Neuronal stem cell (in vitro differentiated cells): ENCODE data around the gene PARD3B.

Experiments used
- DNase-seq: peaks from one replicate; pipeline ENCODE4 v3.0.0-alpha.2; 2013; ENCODE audit warnings: low spot score
- H2AFZ ChIP-seq: one replicate; pipeline ENCODE4 v1.6.1; 2013; ENCODE audit warnings: mild to moderate bottlenecking, low read length, inconsistent platforms
- H2AK5ac ChIP-seq: 2 replicates; pipeline ENCODE4 v1.6.1; 2013; ENCODE audit warnings: low read depth, mild to moderate bottlenecking, inconsistent platforms, low read length, moderate library complexity, mixed read lengths
- H2BK120ac ChIP-seq: 2 replicates; pipeline ENCODE4 v1.6.1; 2013; ENCODE audit warnings: low read depth, mild to moderate bottlenecking, inconsistent platforms, low read length, moderate library complexity, mixed read lengths
- H2BK12ac ChIP-seq: one replicate; pipeline ENCODE4 v1.6.1; 2013; ENCODE audit warnings: low read length, inconsistent platforms
- H2BK15ac ChIP-seq: 2 replicates; pipeline ENCODE4 v1.6.1; 2013; ENCODE audit warnings: mild to moderate bottlenecking, low read length, inconsistent platforms, mixed read lengths
- H2BK5ac ChIP-seq: one replicate; pipeline ENCODE4 v1.6.1; 2013; ENCODE audit warnings: inconsistent platforms, mild to moderate bottlenecking, low read length, moderate library complexity
- H3K14ac ChIP-seq: one replicate; pipeline ENCODE4 v1.6.1; 2013; ENCODE audit warnings: low read length, inconsistent platforms
- H3K18ac ChIP-seq: 2 replicates; pipeline ENCODE4 v1.6.1; 2013; ENCODE audit warnings: low read length, inconsistent platforms
- H3K23ac ChIP-seq: 2 replicates; pipeline ENCODE4 v1.6.1; 2013; ENCODE audit warnings: low read depth, mild to moderate bottlenecking, mixed read lengths, low read length, inconsistent platforms; ENCODE audit not compliant: poor library complexity
- H3K27ac ChIP-seq: replicated peaks from 3 replicates; pipeline ENCODE4 v1.5.1; 2013; ENCODE audit warnings: low read length, inconsistent platforms
- H3K27me3 ChIP-seq, 3 experiments: 2 replicates each; pipeline ENCODE4 v1.6.1; 2013; ENCODE audit warnings: low read length in 3 of 3, mild to moderate bottlenecking in 2 of 3, inconsistent platforms in 1 of 3, low read depth in 1 of 3, mixed read lengths in 1 of 3, moderate library complexity in 1 of 3; ENCODE audit not compliant: control insufficient read depth in 3 of 3, insufficient read depth in 3 of 3
- H3K36me3 ChIP-seq, 2 donors: replicated peaks in 1 of 2; 2 replicates each; pipeline ENCODE4 v1.6.1; 2013; ENCODE audit warnings: low read length in 2 of 2; ENCODE audit not compliant: control insufficient read depth in 2 of 2, insufficient read depth in 2 of 2
- H3K4ac ChIP-seq: 2 replicates; pipeline ENCODE4 v1.6.1; 2013; ENCODE audit warnings: inconsistent platforms, mild to moderate bottlenecking, low read length, moderate library complexity
- H3K4me1 ChIP-seq, 2 donors: 1 replicate in 1 of 2; 2 replicates in 1 of 2; pipeline ENCODE4 v1.6.1; 2013; ENCODE audit warnings: low read length in 2 of 2, low read depth in 1 of 2; ENCODE audit not compliant: control insufficient read depth in 2 of 2, insufficient read depth in 1 of 2
- H3K4me2 ChIP-seq: one replicate; pipeline ENCODE4 v1.6.1; 2013; ENCODE audit warnings: mild to moderate bottlenecking, low read length, inconsistent platforms; ENCODE audit not compliant: insufficient read depth, poor library complexity, severe bottlenecking
- H3K4me3 ChIP-seq, 2 donors: 2 replicates each; pipeline ENCODE4 v1.5.1; 2013; ENCODE audit warnings: low read length in 2 of 2, mild to moderate bottlenecking in 2 of 2, inconsistent platforms in 1 of 2, moderate library complexity in 1 of 2
- H3K79me1 ChIP-seq: one replicate; pipeline ENCODE4 v1.6.1; 2013; ENCODE audit warnings: low read depth, mild to moderate bottlenecking, inconsistent platforms, low read length, moderate library complexity
- H3K9ac ChIP-seq: one replicate; pipeline ENCODE4 v1.6.1; 2013; ENCODE audit warnings: mild to moderate bottlenecking, low read depth, low read length, inconsistent platforms; ENCODE audit not compliant: poor library complexity
- H3K9me3 ChIP-seq, 2 donors: replicated peaks in 1 of 2; 2 replicates each; pipeline versions ENCODE3 to v1.6.1; 2013; ENCODE audit warnings: low read length in 2 of 2, mild to moderate bottlenecking in 2 of 2, inconsistent platforms in 1 of 2, low read depth in 1 of 2, mixed read lengths in 1 of 2, moderate library complexity in 1 of 2; ENCODE audit not compliant: control insufficient read depth in 2 of 2, insufficient read depth in 1 of 2
- H4K8ac ChIP-seq: one replicate; pipeline ENCODE4 v1.6.1; 2013; ENCODE audit warnings: low read depth, mild to moderate bottlenecking, inconsistent platforms, low read length, moderate library complexity
- H4K91ac ChIP-seq: one replicate; pipeline ENCODE4 v1.6.1; 2013; ENCODE audit warnings: low read length, low read depth, mild to moderate bottlenecking, inconsistent platforms; ENCODE audit not compliant: poor library complexity
- WGBS, 2 donors: extraction: QIAGEN DNeasy Blood & Tissue Kit; methylation state at CpG; one replicate each; pipeline ENCODE4 v1.1.7; 2013; ENCODE audit warnings: missing lambda C conversion rate in 2 of 2, mixed read lengths in 1 of 2; ENCODE audit not compliant: insufficient read length in 2 of 2, insufficient replicate concordance in 1 of 2; ENCODE audit errors: extremely low coverage in 2 of 2; 5-methylcytosine and 5-hydroxymethylcytosine counted together

PARD3B gene

GRCh38 chr2:205650931-205651330 lies 1105.7 kb downstream of the PARD3B start:
- Histone ChIP-seq H2BK120ac (no peak overlapping the region), H3K4me1 (peaks cover 8 to 12% of the 10 kb centered on the region in 2 donors), H3K36me3 (no peaks in the 10 kb centered on the region), H3K27me3 (no peaks in the 10 kb centered on the region), H3K14ac (no peak overlapping the region), H3K27ac (peak overlapping the region; percentile 50), H4K8ac (no peak overlapping the region), H2BK12ac (no peak overlapping the region), H4K91ac (no peak overlapping the region), H3K4ac (no peak overlapping the region), H3K9me3 (peaks cover 1 to 18% of the 10 kb centered on the region in 2 donors), H2BK15ac (no peak overlapping the region), H3K9ac (no peak overlapping the region), H3K4me3 (no peak overlapping the region), H2AK5ac (no peak overlapping the region), H2AFZ (peak overlapping the region; percentile 66), H3K4me2 (no peak overlapping the region), H2BK5ac (no peak overlapping the region), H3K23ac (no peak overlapping the region), H3K79me1 (no peaks in the 10 kb centered on the region), H3K18ac (no peak overlapping the region)
- DNase-seq = no peak
- WGBS, 2 donors = no CpG with 5 or more reads among the region's 7 CpGs

- Histone ChIP-seq H3K27ac (no peak overlapping the region), H2BK12ac (no peak overlapping the region), H3K36me3 (no peaks in the 10 kb centered on the region), H4K91ac (no peak overlapping the region), H3K9me3 (peaks cover 1 to 18% of the 10 kb centered on the region in 2 donors), H3K4me3 (no peak overlapping the region), H2BK15ac (no peak overlapping the region), H2AK5ac (no peak overlapping the region), H3K79me1 (no peaks in the 10 kb centered on the region), H3K14ac (no peak overlapping the region), H2AFZ (no peak overlapping the region), H3K23ac (no peak overlapping the region), H4K8ac (no peak overlapping the region), H3K4me1 (peaks cover 15 to 18% of the 10 kb centered on the region in 2 donors), H3K27me3 (no peaks in the 10 kb centered on the region), H2BK5ac (no peak overlapping the region), H3K18ac (no peak overlapping the region), H3K4ac (no peak overlapping the region), H2BK120ac (no peak overlapping the region), H3K9ac (no peak overlapping the region), H3K4me2 (no peak overlapping the region)
- WGBS, 2 donors = no CpG with 5 or more reads among the region's 1 CpG
- DNase-seq = no peak
These were observed 1106.4 kb downstream of the PARD3B start for GRCh38 chr2:205651719-205652118.

GRCh38 chr2:205654878-205655605 lies 1109.8 kb downstream of the PARD3B start:
- no CpG with 5 or more reads among the region's 10 CpGs for WGBS, 2 donors

GRCh38 chr2:205655779-205656456 lies 1110.6 kb downstream of the PARD3B start:
- Histone ChIP-seq H2BK5ac (no peak overlapping the region), H3K4me3 (no peak overlapping the region), H3K14ac (no peak overlapping the region), H3K23ac (no peak overlapping the region), H3K27me3 (peaks cover 0 to 21% (median 0%) of the 10 kb centered on the region in 3 experiments), H3K9me3 (peaks cover 0 to 18% of the 10 kb centered on the region in 2 donors), H3K79me1 (no peaks in the 10 kb centered on the region), H3K18ac (no peak overlapping the region), H3K4me1 (peaks cover 7 to 10% of the 10 kb centered on the region in 2 donors), H2AK5ac (no peak overlapping the region), H2BK12ac (no peak overlapping the region), H3K4ac (no peak overlapping the region), H2BK15ac (no peak overlapping the region), H4K91ac (no peak overlapping the region), H3K9ac (no peak overlapping the region), H3K36me3 (no peaks in the 10 kb centered on the region), H3K4me2 (no peak overlapping the region), H2AFZ (no peak overlapping the region), H4K8ac (no peak overlapping the region), H2BK120ac (no peak overlapping the region), H3K27ac (no peak overlapping the region)
- no CpG with 5 or more reads among the region's 6 CpGs for WGBS, 2 donors
- DNase-seq = no peak

More at GRCh38 chr2:205654878-205655605, 1109.8 kb downstream of the PARD3B start:
- no peak overlapping the region for H2BK15ac ChIP-seq
- no peak overlapping the region for H3K4ac ChIP-seq
- no peak overlapping the region for H4K8ac ChIP-seq
- H3K9ac ChIP-seq = no peak overlapping the region
- H2BK12ac ChIP-seq = no peak overlapping the region
- no peak overlapping the region for H2AK5ac ChIP-seq
- H3K36me3 ChIP-seq = no peaks in the 10 kb centered on the region
- H3K14ac ChIP-seq = no peak overlapping the region
- no peak overlapping the region for H2AFZ ChIP-seq
- no peak overlapping the region for H3K4me2 ChIP-seq
- no peak overlapping the region for H3K27ac ChIP-seq
- no peak overlapping the region for H3K4me3 ChIP-seq
- H3K4me1 ChIP-seq = peaks cover 12 to 17% of the 10 kb centered on the region in 2 donors
- H4K91ac ChIP-seq = no peak overlapping the region
- no peak overlapping the region for H2BK120ac ChIP-seq
- H3K9me3 ChIP-seq = peaks cover 0 to 18% of the 10 kb centered on the region in 2 donors
- no peak for DNase-seq
- H3K23ac ChIP-seq = no peak overlapping the region
- no peaks in the 10 kb centered on the region for H3K79me1 ChIP-seq
- H2BK5ac ChIP-seq = no peak overlapping the region
- H3K27me3 ChIP-seq = peaks cover 0 to 12% (median 0%) of the 10 kb centered on the region in 3 experiments
- H3K18ac ChIP-seq = no peak overlapping the region
